HG03108 (cell line): ENCODE results near the gene MAPK1.
"Not testable (repeated sequence)": the region's sequence is repeated elsewhere in the genome, so short reads cannot be mapped to it uniquely, and the experiment has no call there.

ENCODE experiments used
- ATAC-seq: cut with Tn5 transposase; IDR thresholded peaks from one replicate; pipeline ENCODE4 v1.9.1; 2021; ENCODE audit warnings: moderate library complexity; ENCODE audit not compliant: unreplicated experiment

Gene MAPK1

GRCh38 chr22:21867528-21868266 is at the start of gene MAPK1:
Gene MAPK1, minus strand, starts transcription at chr22:21867645. Its CDS starts 205 bp downstream, at chr22:21867440.
- ATAC-seq, result peak; percentile 71

- ATAC-seq, result no peak
Measured at GRCh38 chr22:21916309-21916918, 49.0 kb upstream of the MAPK1 start.

- ATAC-seq, result no peak
Measured at GRCh38 chr22:21915624-21916308, 48.3 kb upstream of the MAPK1 start.

GRCh38 chr22:21914033-21914642 is 46.7 kb upstream of the MAPK1 start:
- not testable (repeated sequence) for ATAC-seq

- ATAC-seq, result not testable (repeated sequence)
Measured at GRCh38 chr22:21910367-21910766, 42.9 kb upstream of the MAPK1 start.

GRCh38 chr22:21909871-21910270 is 42.4 kb upstream of the MAPK1 start:
- ATAC-seq, result no peak

- ATAC-seq, result no peak
Measured at GRCh38 chr22:21907638-21908522, 40.4 kb upstream of the MAPK1 start.

- ATAC-seq, result not testable (repeated sequence)
Measured at GRCh38 chr22:21905234-21905633, 37.8 kb upstream of the MAPK1 start.

- ATAC-seq, result no peak
Measured at GRCh38 chr22:21904250-21904789, 36.9 kb upstream of the MAPK1 start.

- ATAC-seq, result no peak
Measured at GRCh38 chr22:21903283-21903682, 35.8 kb upstream of the MAPK1 start.

GRCh38 chr22:21902296-21903087 is 35.0 kb upstream of the MAPK1 start:
- ATAC-seq, result peak; percentile 72

GRCh38 chr22:21898354-21898896 is 31.0 kb upstream of the MAPK1 start:
- ATAC-seq, result no peak

GRCh38 chr22:21896951-21897513 is 29.6 kb upstream of the MAPK1 start:
- ATAC-seq, result no peak

- not testable (repeated sequence) for ATAC-seq
Measured at GRCh38 chr22:21896275-21896674, 28.8 kb upstream of the MAPK1 start.

- no peak for ATAC-seq
Measured at GRCh38 chr22:21894799-21895198, 27.4 kb upstream of the MAPK1 start.

GRCh38 chr22:21889251-21889990 is 22.0 kb upstream of the MAPK1 start:
- ATAC-seq, result no peak

GRCh38 chr22:21887841-21888240 is 20.4 kb upstream of the MAPK1 start:
- no peak for ATAC-seq

GRCh38 chr22:21883930-21884329 is 16.5 kb upstream of the MAPK1 start:
- ATAC-seq, result not testable (repeated sequence)
